DND-41 (cell line): ENCODE measurements around the gene TGM3.

Experiments used
- ATAC-seq: fragments of 200-7000 bp; cut with Tn5 transposase; 3 replicates; pipeline ENCODE4 v1.9.1; 2021; ENCODE audit warnings: low read depth; ENCODE audit not compliant: insufficient read depth
- DNase-seq: peaks from one replicate; pipeline ENCODE4 v3.0.0-alpha.2; 2020
- H2AFZ ChIP-seq: 2 replicates; pipeline ENCODE4 v1.6.0; 2012; ENCODE audit warnings: low read depth, low read length
- H3K27ac ChIP-seq: 2 replicates; pipeline ENCODE4 v1.5.1; 2012; ENCODE audit warnings: low read length, inconsistent platforms
- H3K27me3 ChIP-seq: fragments of 200-600 bp; sonication (generic); 2 replicates; pipeline ENCODE4 v1.6.0; 2012; ENCODE audit warnings: low read length, mild to moderate bottlenecking, inconsistent platforms; ENCODE audit not compliant: insufficient read depth, poor library complexity
- H3K36me3 ChIP-seq: 2 replicates; pipeline ENCODE4 v1.5.1; 2012; ENCODE audit warnings: low read length, inconsistent platforms; ENCODE audit not compliant: insufficient read depth
- H3K4me1 ChIP-seq: 2 replicates; pipeline ENCODE4 v1.5.1; 2012; ENCODE audit warnings: mild to moderate bottlenecking, low read length; ENCODE audit not compliant: insufficient read depth
- H3K4me2 ChIP-seq: 2 replicates; pipeline ENCODE4 v1.6.0; 2012; ENCODE audit warnings: mild to moderate bottlenecking, moderate library complexity, low read length, inconsistent platforms; ENCODE audit not compliant: insufficient read depth
- H3K4me3 ChIP-seq, 2 experiments: fragments of 200-600 bp in 1 of 2; shearing (Covaris generic) in 1 of 2; 2 replicates each; pipeline ENCODE4 v1.5.1; 2012 to 2016; ENCODE audit warnings: inconsistent platforms in 2 of 2, low read length in 2 of 2, mild to moderate bottlenecking in 2 of 2, low read depth in 1 of 2, moderate library complexity in 1 of 2
- H3K79me2 ChIP-seq: 2 replicates; pipeline ENCODE4 v1.6.0; 2012; ENCODE audit warnings: low read length, inconsistent platforms; ENCODE audit not compliant: insufficient read depth
- H3K9ac ChIP-seq: 2 replicates; pipeline ENCODE4 v1.6.0; 2012; ENCODE audit warnings: low read depth, mild to moderate bottlenecking, inconsistent platforms, low read length, moderate library complexity
- H3K9me3 ChIP-seq: 2 replicates; pipeline ENCODE4 v1.5.1; 2012; ENCODE audit warnings: low read length, moderate library complexity, mild to moderate bottlenecking, inconsistent platforms; ENCODE audit not compliant: insufficient read depth, severe bottlenecking
- H4K20me1 ChIP-seq: 2 replicates; pipeline ENCODE4 v1.6.0; 2012; ENCODE audit warnings: low read length; ENCODE audit not compliant: insufficient read depth
- EZH2 ChIP-seq: IDR thresholded peaks from 3 replicates; pipeline ENCODE4 v1.6.1; 2012; ENCODE audit warnings: borderline replicate concordance, low read depth, mild to moderate bottlenecking, moderate library complexity, low read length, inconsistent platforms; ENCODE audit not compliant: severe bottlenecking
- TF ChIP-seq, protein P1 (sequence below): IDR thresholded peaks from 2 replicates; pipeline ENCODE4 v1.5.1; 2012; ENCODE audit warnings: borderline replicate concordance, low read length, moderate library complexity, mild to moderate bottlenecking; ENCODE audit not compliant: poor library complexity, severe bottlenecking; ENCODE audit errors: extremely low read depth

Gene TGM3

GRCh38 chr20:2303673-2304072 lies 7.9 kb downstream of the TGM3 start:
- Histone ChIP-seq H3K9me3 (no peaks in the 10 kb centered on the region), H3K27me3 (peaks cover 33% of the 10 kb centered on the region), H3K4me2 (no peak overlapping the region), H3K4me1 (no peaks in the 10 kb centered on the region), H3K4me3 (no peak overlapping the region), H2AFZ (no peak overlapping the region), H3K79me2 (no peaks in the 10 kb centered on the region), H3K27ac (no peak overlapping the region), H3K36me3 (no peaks in the 10 kb centered on the region), H4K20me1 (peaks cover 3% of the 10 kb centered on the region; the same call in 1 of the 2 replicates), H3K9ac (no peak overlapping the region)
- TF ChIP-seq EZH2, result no peak
- ATAC-seq (no peak), DNase-seq (no peak)

GRCh38 chr20:2304180-2304579 lies 8.4 kb downstream of the TGM3 start:
- Histone ChIP-seq H3K9ac (no peak overlapping the region), H3K36me3 (no peaks in the 10 kb centered on the region), H3K9me3 (no peaks in the 10 kb centered on the region), H3K27me3 (peaks cover 30% of the 10 kb centered on the region), H3K4me1 (no peaks in the 10 kb centered on the region), H3K27ac (no peak overlapping the region), H3K79me2 (no peaks in the 10 kb centered on the region), H4K20me1 (peaks cover 3% of the 10 kb centered on the region; the same call in 1 of the 2 replicates), H3K4me3 (no peak overlapping the region), H2AFZ (no peak overlapping the region), H3K4me2 (no peak overlapping the region)
- ATAC-seq (no peak), DNase-seq (no peak)
- TF ChIP-seq, protein P1, sequence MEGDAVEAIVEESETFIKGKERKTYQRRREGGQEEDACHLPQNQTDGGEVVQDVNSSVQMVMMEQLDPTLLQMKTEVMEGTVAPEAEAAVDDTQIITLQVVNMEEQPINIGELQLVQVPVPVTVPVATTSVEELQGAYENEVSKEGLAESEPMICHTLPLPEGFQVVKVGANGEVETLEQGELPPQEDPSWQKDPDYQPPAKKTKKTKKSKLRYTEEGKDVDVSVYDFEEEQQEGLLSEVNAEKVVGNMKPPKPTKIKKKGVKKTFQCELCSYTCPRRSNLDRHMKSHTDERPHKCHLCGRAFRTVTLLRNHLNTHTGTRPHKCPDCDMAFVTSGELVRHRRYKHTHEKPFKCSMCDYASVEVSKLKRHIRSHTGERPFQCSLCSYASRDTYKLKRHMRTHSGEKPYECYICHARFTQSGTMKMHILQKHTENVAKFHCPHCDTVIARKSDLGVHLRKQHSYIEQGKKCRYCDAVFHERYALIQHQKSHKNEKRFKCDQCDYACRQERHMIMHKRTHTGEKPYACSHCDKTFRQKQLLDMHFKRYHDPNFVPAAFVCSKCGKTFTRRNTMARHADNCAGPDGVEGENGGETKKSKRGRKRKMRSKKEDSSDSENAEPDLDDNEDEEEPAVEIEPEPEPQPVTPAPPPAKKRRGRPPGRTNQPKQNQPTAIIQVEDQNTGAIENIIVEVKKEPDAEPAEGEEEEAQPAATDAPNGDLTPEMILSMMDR, result no peak
- TF ChIP-seq EZH2, result no peak

GRCh38 chr20:2305029-2305428 lies 9.2 kb downstream of the TGM3 start:
- ATAC-seq, result no peak
- H4K20me1 ChIP-seq, result peaks cover 3% of the 10 kb centered on the region; the same call in 1 of the 2 replicates
- H3K4me2 ChIP-seq, result no peak overlapping the region

GRCh38 chr20:2305479-2305878 lies 9.7 kb downstream of the TGM3 start:
- ATAC-seq (no peak), DNase-seq (no peak)
- no peak overlapping the region for H3K4me2 ChIP-seq

More at GRCh38 chr20:2305029-2305428, 9.2 kb downstream of the TGM3 start:
- Histone ChIP-seq H3K4me1 (no peaks in the 10 kb centered on the region), H3K9me3 (no peaks in the 10 kb centered on the region), H2AFZ (no peak overlapping the region), H3K79me2 (no peaks in the 10 kb centered on the region), H3K27ac (no peak overlapping the region), H3K27me3 (peaks cover 30% of the 10 kb centered on the region), H3K4me3 (no peak overlapping the region), H3K36me3 (no peaks in the 10 kb centered on the region), H3K9ac (no peak overlapping the region)
- TF ChIP-seq EZH2, result no peak
- TF ChIP-seq, protein P1, result no peak
- DNase-seq, result no peak

More at GRCh38 chr20:2305479-2305878, 9.7 kb downstream of the TGM3 start:
- no peak overlapping the region for H2AFZ ChIP-seq
- H3K9ac ChIP-seq, result no peak overlapping the region
- peaks cover 3% of the 10 kb centered on the region; the same call in 1 of the 2 replicates for H4K20me1 ChIP-seq
- H3K4me3 ChIP-seq, result no peak overlapping the region
- no peaks in the 10 kb centered on the region for H3K36me3 ChIP-seq
- H3K27me3 ChIP-seq, result peaks cover 30% of the 10 kb centered on the region
- no peak overlapping the region for H3K27ac ChIP-seq
- no peaks in the 10 kb centered on the region for H3K4me1 ChIP-seq
- TF ChIP-seq, protein P1, result no peak
- no peak for TF ChIP-seq EZH2
- no peaks in the 10 kb centered on the region for H3K79me2 ChIP-seq
- H3K9me3 ChIP-seq, result no peaks in the 10 kb centered on the region
